ENCODE measurements around the gene CACNG8. TPM values are rescaled to one million over a fixed set of nuclear protein-coding genes. Genes with fewer than 3 reads are reported as not detected.
"Not testable (repeated sequence)": the region's sequence is repeated elsewhere in the genome, so short reads cannot be mapped to it uniquely, and the experiment has no call there.

CACNG8 gene
- total RNA-seq, 2 donors from 2014 or later: 0.48 to 4.8 TPM

DNA sequence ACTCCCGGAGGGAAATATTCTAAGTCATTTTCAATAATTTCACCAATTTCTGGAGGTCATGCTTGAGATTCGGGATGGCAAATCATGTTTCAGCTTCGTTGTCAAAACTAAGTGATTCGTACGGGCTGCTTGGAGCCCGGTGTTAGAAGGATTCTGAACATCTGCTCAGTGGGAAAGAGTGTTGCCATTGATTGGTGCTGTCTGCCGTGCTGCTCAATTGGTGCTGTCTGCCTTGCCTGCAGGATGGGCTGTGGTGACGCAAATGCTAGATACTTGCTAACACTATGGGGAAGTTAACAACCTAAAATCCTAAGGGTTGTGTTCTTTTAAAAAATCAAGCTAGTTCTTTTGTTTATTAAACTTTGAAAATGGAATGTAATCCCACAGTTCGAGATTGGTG is 17.3 kb upstream of the CACNG8 start:
- Mint-ChIP-seq H3K4me1 (peaks cover 2% of the 10 kb centered on the region), H3K36me3 (ENCODE audit: low read depth) (no peaks in the 10 kb centered on the region), H3K27me3 (ENCODE audit: insufficient read depth) (peaks cover 48% of the 10 kb centered on the region), H3K9me3 (no peaks in the 10 kb centered on the region), H3K27ac (no peak overlapping the region), H3K4me3 (no peak overlapping the region)
- TF ChIP-seq, protein P1, sequence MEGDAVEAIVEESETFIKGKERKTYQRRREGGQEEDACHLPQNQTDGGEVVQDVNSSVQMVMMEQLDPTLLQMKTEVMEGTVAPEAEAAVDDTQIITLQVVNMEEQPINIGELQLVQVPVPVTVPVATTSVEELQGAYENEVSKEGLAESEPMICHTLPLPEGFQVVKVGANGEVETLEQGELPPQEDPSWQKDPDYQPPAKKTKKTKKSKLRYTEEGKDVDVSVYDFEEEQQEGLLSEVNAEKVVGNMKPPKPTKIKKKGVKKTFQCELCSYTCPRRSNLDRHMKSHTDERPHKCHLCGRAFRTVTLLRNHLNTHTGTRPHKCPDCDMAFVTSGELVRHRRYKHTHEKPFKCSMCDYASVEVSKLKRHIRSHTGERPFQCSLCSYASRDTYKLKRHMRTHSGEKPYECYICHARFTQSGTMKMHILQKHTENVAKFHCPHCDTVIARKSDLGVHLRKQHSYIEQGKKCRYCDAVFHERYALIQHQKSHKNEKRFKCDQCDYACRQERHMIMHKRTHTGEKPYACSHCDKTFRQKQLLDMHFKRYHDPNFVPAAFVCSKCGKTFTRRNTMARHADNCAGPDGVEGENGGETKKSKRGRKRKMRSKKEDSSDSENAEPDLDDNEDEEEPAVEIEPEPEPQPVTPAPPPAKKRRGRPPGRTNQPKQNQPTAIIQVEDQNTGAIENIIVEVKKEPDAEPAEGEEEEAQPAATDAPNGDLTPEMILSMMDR (conservative IDR thresholded peaks at IDR 0.05): no peak
- Histone ChIP-seq H3K27ac (ENCODE audit: low read depth, low read length) (no peak overlapping the region), H3K4me3 (ENCODE audit: low read length) (peak overlapping the region; percentile 56), H3K27me3 (ENCODE audit: control insufficient read depth, insufficient read depth, low read length, poor library complexity, severe bottlenecking) (peaks cover 23% of the 10 kb centered on the region), H3K36me3 (ENCODE audit: control insufficient read depth, insufficient read depth, low read length) (no peaks in the 10 kb centered on the region), H3K9ac (ENCODE audit: extremely low read depth, low read length, poor library complexity, severe bottlenecking) (no peak overlapping the region), H3K4me1 (ENCODE audit: control insufficient read depth, insufficient read depth, low read length) (no peaks in the 10 kb centered on the region), H3K9me3 (ENCODE audit: control insufficient read depth, low read length) (no peaks in the 10 kb centered on the region)
- 44 to 64% methylated on average over 9 of the region's 9 CpGs for WGBS, 2 experiments (ENCODE audit: insufficient coverage in 1 of 2, insufficient read length in 1 of 2)
- DNase-seq: peak; percentile 85

GRCh38 chr19:53945998-53946397 is 16.7 kb upstream of the CACNG8 start:
- Histone ChIP-seq H3K9me3 (ENCODE audit: control insufficient read depth, low read length) (no peaks in the 10 kb centered on the region), H3K4me3 (ENCODE audit: low read length) (peak overlapping the region; percentile 56), H3K27me3 (ENCODE audit: control insufficient read depth, insufficient read depth, low read length, poor library complexity, severe bottlenecking) (peaks cover 23% of the 10 kb centered on the region), H3K36me3 (ENCODE audit: control insufficient read depth, insufficient read depth, low read length) (no peaks in the 10 kb centered on the region), H3K9ac (ENCODE audit: extremely low read depth, low read length, poor library complexity, severe bottlenecking) (no peak overlapping the region), H3K27ac (ENCODE audit: low read depth, low read length) (no peak overlapping the region), H3K4me1 (ENCODE audit: control insufficient read depth, insufficient read depth, low read length) (no peaks in the 10 kb centered on the region)
- peaks cover 2% of the 10 kb centered on the region for H3K4me1 Mint-ChIP-seq
- H3K36me3 Mint-ChIP-seq (ENCODE audit: low read depth): no peaks in the 10 kb centered on the region
- 100% methylated on average over 2 of the region's 2 CpGs for WGBS, 2 experiments (ENCODE audit: insufficient coverage in 1 of 2, insufficient read length in 1 of 2)
- DNase-seq: no peak
- peaks cover 44% of the 10 kb centered on the region for H3K27me3 Mint-ChIP-seq (ENCODE audit: insufficient read depth)
- H3K9me3 Mint-ChIP-seq: no peaks in the 10 kb centered on the region
- H3K4me3 Mint-ChIP-seq: no peak overlapping the region
- no peak overlapping the region for H3K27ac Mint-ChIP-seq
- TF ChIP-seq, protein P1 (conservative IDR thresholded peaks at IDR 0.05): no peak

DNA sequence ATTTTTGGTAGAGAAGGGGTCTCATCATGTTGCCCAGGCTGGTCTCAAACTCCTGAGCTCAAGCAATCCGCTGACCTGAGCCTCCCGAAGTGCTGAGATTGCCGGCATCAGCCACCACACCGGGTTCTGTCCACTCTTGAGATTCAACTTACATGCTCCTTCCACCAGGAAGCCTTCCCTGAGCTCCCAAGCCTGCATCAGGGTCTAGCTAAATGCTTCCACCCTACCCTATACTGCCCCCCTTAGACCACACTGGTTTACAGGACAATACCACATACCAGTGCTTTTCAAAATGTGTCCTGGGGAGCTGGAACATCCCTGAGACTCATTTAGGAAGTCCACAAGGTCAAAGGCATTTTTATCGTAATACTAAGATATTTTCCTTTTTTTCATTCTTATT is 15.1 kb upstream of the CACNG8 start:
- peaks cover 2% of the 10 kb centered on the region for H3K4me1 Mint-ChIP-seq
- H3K27me3 Mint-ChIP-seq (ENCODE audit: insufficient read depth): peaks cover 31% of the 10 kb centered on the region
- H3K9me3 Mint-ChIP-seq: peaks cover 2% of the 10 kb centered on the region
- H3K4me3 Mint-ChIP-seq: no peak overlapping the region
- peak; percentile 81 for DNase-seq
- Histone ChIP-seq H3K36me3 (ENCODE audit: control insufficient read depth, insufficient read depth, low read length) (no peaks in the 10 kb centered on the region), H3K27ac (ENCODE audit: low read depth, low read length) (no peak overlapping the region), H3K9ac (ENCODE audit: extremely low read depth, low read length, poor library complexity, severe bottlenecking) (no peak overlapping the region), H3K9me3 (ENCODE audit: control insufficient read depth, low read length) (no peaks in the 10 kb centered on the region), H3K27me3 (ENCODE audit: control insufficient read depth, insufficient read depth, low read length, poor library complexity, severe bottlenecking) (peaks cover 11% of the 10 kb centered on the region), H3K4me3 (ENCODE audit: low read length) (no peak overlapping the region), H3K4me1 (ENCODE audit: control insufficient read depth, insufficient read depth, low read length) (no peaks in the 10 kb centered on the region)
- WGBS, 2 experiments (ENCODE audit: insufficient coverage in 1 of 2, insufficient read length in 1 of 2): 71 to 79% methylated on average over 4 to 5 of the region's 5 CpGs
- no peaks in the 10 kb centered on the region for H3K36me3 Mint-ChIP-seq (ENCODE audit: low read depth)
- no peak overlapping the region for H3K27ac Mint-ChIP-seq
- TF ChIP-seq, protein P1 (conservative IDR thresholded peaks at IDR 0.05): peak; percentile 68

- H3K27me3 Mint-ChIP-seq (ENCODE audit: insufficient read depth): peaks cover 25% of the 10 kb centered on the region
- H3K36me3 Mint-ChIP-seq (ENCODE audit: low read depth); H3K36me3 ChIP-seq (ENCODE audit: control insufficient read depth, insufficient read depth, low read length); H3K27me3 ChIP-seq (ENCODE audit: control insufficient read depth, insufficient read depth, low read length, poor library complexity, severe bottlenecking); H3K9me3 ChIP-seq (ENCODE audit: control insufficient read depth, low read length); H3K27ac ChIP-seq (ENCODE audit: low read depth, low read length); H3K27ac Mint-ChIP-seq; H3K4me1 ChIP-seq (ENCODE audit: control insufficient read depth, insufficient read depth, low read length); H3K4me3 ChIP-seq (ENCODE audit: low read length); H3K9ac ChIP-seq (ENCODE audit: extremely low read depth, low read length, poor library complexity, severe bottlenecking); H3K4me3 Mint-ChIP-seq; H3K4me1 Mint-ChIP-seq; H3K9me3 Mint-ChIP-seq; DNase-seq: not testable (repeated sequence)
- 88 to 95% methylated on average over 3 to 4 of the region's 5 CpGs for WGBS, 2 experiments (ENCODE audit: insufficient coverage in 1 of 2, insufficient read length in 1 of 2)
Measured at GRCh38 chr19:53948611-53949010, 14.1 kb upstream of the CACNG8 start.
